Fibroblast of lung (primary cell): ENCODE measurements around the gene KRT36.

Experiments used
- CTCF ChIP-seq, 2 donors: IDR thresholded peaks in 1 of 2; conservative IDR thresholded peaks in 1 of 2; 1 replicate in 1 of 2; 2 replicates in 1 of 2; pipeline ENCODE4 v1.5.1; 2011 to 2012; ENCODE audit warnings: low read length in 2 of 2, control low read depth in 1 of 2, inconsistent platforms in 1 of 2, low read depth in 1 of 2, mild to moderate bottlenecking in 1 of 2
- EZH2 ChIP-seq: IDR thresholded peaks from 2 replicates; pipeline ENCODE4 v1.5.1; 2012; ENCODE audit warnings: low read length, control low read depth, mild to moderate bottlenecking; ENCODE audit errors: missing control alignments

GRCh38 chr17:41446806-41447205 lies 42.9 kb downstream of the KRT36 start:
- TF ChIP-seq CTCF (conservative IDR thresholded peaks at IDR 0.05 in 1 of 2, IDR thresholded peaks at IDR 0.05 in 1 of 2; ENCODE audit: low read depth in 1 of 2, low read length in 2 of 2) = no peak
- no peak for TF ChIP-seq EZH2
